B cell (primary cell): Measurements from ENCODE around the gene BLOC1S1. TPM values are rescaled to one million over a fixed set of nuclear protein-coding genes. Genes with fewer than 3 reads are reported as not detected.

Experiments used
- ATAC-seq: fragments of 200-7000 bp; cut with Tn5 transposase; one replicate; pipeline ENCODE4 v1.10.0; 2021; ENCODE audit warnings: low read depth, mild to moderate bottlenecking, moderate number of reproducible peaks, moderate library complexity
- CTCF ChIA-PET: fragments of 350-600 bp; sonication (Branson Sonifier 250); formaldehyde crosslinking; loops from one replicate; lab custom pipeline; 2021; ENCODE audit warnings: antibody characterized with exemption, inconsistent platforms; lab: Charles Lee
- POLR2A ChIA-PET: fragments of 350-600 bp; sonication (Branson Sonifier 250); formaldehyde crosslinking; loops from one replicate; lab custom pipeline; 2021; ENCODE audit warnings: antibody characterized with exemption; lab: Charles Lee
- DNase-seq: peaks from one replicate; pipeline ENCODE4 v3.0.0; 2013
- H2AFZ ChIP-seq: 2 replicates; pipeline ENCODE4 v1.6.1; 2012; ENCODE audit warnings: mild to moderate bottlenecking, low read depth, low read length; ENCODE audit not compliant: insufficient read depth, poor library complexity, severe bottlenecking
- H3K27ac ChIP-seq, 2 donors: 1 replicate in 1 of 2; 2 replicates in 1 of 2; pipeline ENCODE4 v1.5.1; 2012 to 2013; ENCODE audit warnings: low read length in 2 of 2, mild to moderate bottlenecking in 2 of 2, moderate library complexity in 1 of 2
- H3K27me3 ChIP-seq, 4 experiments: fragments of 200-600 bp in 1 of 4; sonication (generic) in 1 of 4; replicated peaks in 1 of 4; 1 replicate in 2 of 4; 2 replicates in 2 of 4; pipeline versions ENCODE4 v1.6.1 to v1.7.0; 2013 to 2016; ENCODE audit warnings: low read length in 3 of 4, mild to moderate bottlenecking in 2 of 4, mixed read lengths in 1 of 4, moderate library complexity in 1 of 4; ENCODE audit not compliant: insufficient read depth in 4 of 4, control insufficient read depth in 3 of 4; ENCODE audit errors: control extremely low read depth in 1 of 4
- H3K36me3 ChIP-seq, 2 experiments: replicated peaks in 1 of 2; 1 replicate in 1 of 2; 2 replicates in 1 of 2; pipeline versions ENCODE4 v1.6.1 to v1.7.1; 2013; ENCODE audit warnings: low read length in 1 of 2; ENCODE audit not compliant: insufficient read depth in 2 of 2, control insufficient read depth in 1 of 2; ENCODE audit errors: control extremely low read depth in 1 of 2, extremely low read depth in 1 of 2
- H3K4me1 ChIP-seq, 2 donors: fragments of 200-600 bp in 1 of 2; sonication (generic) in 1 of 2; 1 replicate in 1 of 2; 2 replicates in 1 of 2; pipeline versions ENCODE4 v1.5.1 to v1.6.1; 2013 to 2017; ENCODE audit warnings: low read length in 2 of 2; ENCODE audit not compliant: control insufficient read depth in 2 of 2, insufficient read depth in 2 of 2
- H3K4me2 ChIP-seq: replicated peaks from 2 replicates; pipeline ENCODE3; 2012; ENCODE audit warnings: mild to moderate bottlenecking, low read depth, low read length; ENCODE audit not compliant: poor library complexity, severe bottlenecking
- H3K4me3 ChIP-seq, 5 experiments: fragments of 200-600 bp in 1 of 5; sonication (generic) in 1 of 5; 1 replicate in 3 of 5; 2 replicates in 2 of 5; pipeline versions ENCODE4 v1.5.1 to v1.7.0; 2011 to 2016; ENCODE audit warnings: low read length in 4 of 5, mild to moderate bottlenecking in 4 of 5, low read depth in 2 of 5, control low read depth in 1 of 5, moderate library complexity in 1 of 5; ENCODE audit not compliant: insufficient read depth in 1 of 5; ENCODE audit errors: control extremely low read depth in 1 of 5, extremely low read depth in 1 of 5
- H3K79me2 ChIP-seq: fragments of 200-600 bp; sonication (generic); one replicate; pipeline ENCODE4 v1.6.0; 2016; ENCODE audit warnings: low read length; ENCODE audit not compliant: control insufficient read depth, insufficient read depth
- H3K9ac ChIP-seq: fragments of 200-600 bp; sonication (generic); 2 replicates; pipeline ENCODE4 v1.6.1; 2017; ENCODE audit warnings: mild to moderate bottlenecking, low read length, moderate library complexity
- H3K9me3 ChIP-seq, 3 donors: one replicate each; pipeline versions ENCODE4 v1.6.1 to v1.7.1; 2013; ENCODE audit warnings: low read length in 2 of 3; ENCODE audit not compliant: control insufficient read depth in 2 of 3, insufficient read depth in 1 of 3; ENCODE audit errors: control extremely low read depth in 1 of 3
- H4K20me1 ChIP-seq: 2 replicates; pipeline ENCODE4 v1.6.0; 2012; ENCODE audit warnings: mild to moderate bottlenecking, low read length; ENCODE audit not compliant: insufficient read depth, control insufficient read depth, poor library complexity, severe bottlenecking
- H3K27ac Mint-ChIP-seq: one replicate; pipeline ENCODE4 v1.8.0; 2021; ENCODE audit warnings: mixed read lengths
- H3K27me3 Mint-ChIP-seq: one replicate; pipeline ENCODE4 v1.8.0; 2021; ENCODE audit warnings: mixed read lengths
- H3K4me1 Mint-ChIP-seq: one replicate; pipeline ENCODE4 v1.8.0; 2021; ENCODE audit warnings: mixed read lengths
- H3K4me3 Mint-ChIP-seq: one replicate; pipeline ENCODE4 v1.8.0; 2021; ENCODE audit warnings: mixed read lengths
- H3K9me3 Mint-ChIP-seq: one replicate; pipeline ENCODE4 v1.8.0; 2022; ENCODE audit warnings: mixed read lengths; ENCODE audit not compliant: insufficient read depth
- CTCF ChIP-seq: fragments of 200-600 bp; IDR thresholded peaks from one replicate; pipeline ENCODE4 v1.8.0; 2022; ENCODE audit warnings: antibody characterized with exemption, mild to moderate bottlenecking
- EZH2 ChIP-seq: IDR thresholded peaks from 2 replicates; pipeline ENCODE4 v1.6.1; 2012; ENCODE audit warnings: borderline replicate concordance, low read depth, mild to moderate bottlenecking, moderate library complexity, low read length; ENCODE audit not compliant: insufficient read depth, poor library complexity, severe bottlenecking
- WGBS: methylation state at CpG from one replicate; pipeline ENCODE4 v1.1.5; 2013; ENCODE audit warnings: missing lambda C conversion rate; ENCODE audit not compliant: insufficient coverage; 5-methylcytosine and 5-hydroxymethylcytosine counted together
- intact Hi-C: fragments of 100-400 bp; cut with micrococcal nuclease; formaldehyde crosslinking; loops from one replicate; pipeline ENCODE4 v1.10.0; 2022
- polyA plus RNA-seq: library from polyadenylated mRNA; depleted of rRNA; stranded (reverse); fragments of >200 nt; gene quantifications from 2 replicates; pipeline ENCODE4 v1.2.3, GENCODE V29; 2012
- total RNA-seq, 2 donors: library from RNA; stranded (reverse); fragments of 120-200 nt in 1 of 2; gene quantifications; 1 replicate in 1 of 2; 2 replicates in 1 of 2; pipeline versions ENCODE4 v1.2.3 to v1.2.4, GENCODE V29; 2013 to 2022

BLOC1S1 gene
- total and polyA plus RNA-seq, 2 donors (not counting 1 experiment from before 2014, with no cell fraction given) = 71.1 to 229 TPM

- no peaks in the 10 kb centered on the region for H3K27me3 Mint-ChIP-seq
- H3K4me3 Mint-ChIP-seq = no peak overlapping the region
- POLR2A ChIA-PET = no interaction called here
- ATAC-seq (no peak), DNase-seq (no peak)
- intact Hi-C loops = no loop called here
- no peak overlapping the region for H3K27ac Mint-ChIP-seq
- H3K4me2 ChIP-seq = no peak overlapping the region
- peaks cover 0 to 3% (median 0%) of the 10 kb centered on the region in 4 experiments for H3K27me3 ChIP-seq
- H3K79me2 ChIP-seq = no peaks in the 10 kb centered on the region
- CTCF ChIA-PET = interaction anchor here (0.8 to 1.3 kb wide), 2 partner anchors 27 to 42 kb away, joined by 3 read pairs; no protein-coding TSS in a partner anchor
- H3K4me3 ChIP-seq = no peak overlapping the region
- no peaks in the 10 kb centered on the region for H3K36me3 ChIP-seq
- WGBS = 95% methylated on average over 4 of the region's 6 CpGs
- H3K27ac ChIP-seq = no peak overlapping the region
- no peaks in the 10 kb centered on the region for H4K20me1 ChIP-seq
- H3K4me1 Mint-ChIP-seq = no peaks in the 10 kb centered on the region
- no peak for TF ChIP-seq EZH2
- no peak for TF ChIP-seq CTCF
- no peaks in the 10 kb centered on the region for H3K4me1 ChIP-seq
- H2AFZ ChIP-seq = no peak overlapping the region
- H3K9ac ChIP-seq = no peak overlapping the region
- no peaks in the 10 kb centered on the region for H3K9me3 ChIP-seq
- no peaks in the 10 kb centered on the region for H3K9me3 Mint-ChIP-seq
Observed at GRCh38 chr12:55696141-55696540, 19.7 kb upstream of the BLOC1S1 start.

- Mint-ChIP-seq H3K9me3 (no peaks in the 10 kb centered on the region), H3K27ac (no peak overlapping the region), H3K27me3 (no peaks in the 10 kb centered on the region), H3K4me3 (no peak overlapping the region), H3K4me1 (no peaks in the 10 kb centered on the region)
- no peak for DNase-seq
- peaks cover 0 to 3% (median 0%) of the 10 kb centered on the region in 4 experiments for H3K27me3 ChIP-seq
- intact Hi-C loops = no loop called here
- H3K9me3 ChIP-seq = no peaks in the 10 kb centered on the region
- TF ChIP-seq CTCF = no peak
- H4K20me1 ChIP-seq = no peaks in the 10 kb centered on the region
- no peak for ATAC-seq
- H3K36me3 ChIP-seq = no peaks in the 10 kb centered on the region
- no peak overlapping the region for H3K27ac ChIP-seq
- H3K4me3 ChIP-seq = no peak overlapping the region
- no peak overlapping the region for H2AFZ ChIP-seq
- no peaks in the 10 kb centered on the region for H3K79me2 ChIP-seq
- no peak overlapping the region for H3K4me2 ChIP-seq
- H3K9ac ChIP-seq = no peak overlapping the region
- CTCF ChIA-PET = interaction anchor here (0.8 to 1.3 kb wide), 2 partner anchors 27 to 41 kb away, joined by 3 read pairs; no protein-coding TSS in a partner anchor
- POLR2A ChIA-PET = no interaction called here
- WGBS = 88% methylated on average over 19 of the region's 19 CpGs
- no peaks in the 10 kb centered on the region for H3K4me1 ChIP-seq
Observed at GRCh38 chr12:55696796-55697462, 18.9 kb upstream of the BLOC1S1 start.
